ENCODE results near the gene CNN2. TPM values are rescaled to one million over a fixed set of nuclear protein-coding genes. Genes with fewer than 3 reads are reported as not detected.
"Not testable (repeated sequence)": the region's sequence is repeated elsewhere in the genome, so short reads cannot be mapped to it uniquely, and the experiment has no call there.

CNN2 gene
- total RNA-seq, 1 experiment from 2014 or later, result 495 TPM

DNA sequence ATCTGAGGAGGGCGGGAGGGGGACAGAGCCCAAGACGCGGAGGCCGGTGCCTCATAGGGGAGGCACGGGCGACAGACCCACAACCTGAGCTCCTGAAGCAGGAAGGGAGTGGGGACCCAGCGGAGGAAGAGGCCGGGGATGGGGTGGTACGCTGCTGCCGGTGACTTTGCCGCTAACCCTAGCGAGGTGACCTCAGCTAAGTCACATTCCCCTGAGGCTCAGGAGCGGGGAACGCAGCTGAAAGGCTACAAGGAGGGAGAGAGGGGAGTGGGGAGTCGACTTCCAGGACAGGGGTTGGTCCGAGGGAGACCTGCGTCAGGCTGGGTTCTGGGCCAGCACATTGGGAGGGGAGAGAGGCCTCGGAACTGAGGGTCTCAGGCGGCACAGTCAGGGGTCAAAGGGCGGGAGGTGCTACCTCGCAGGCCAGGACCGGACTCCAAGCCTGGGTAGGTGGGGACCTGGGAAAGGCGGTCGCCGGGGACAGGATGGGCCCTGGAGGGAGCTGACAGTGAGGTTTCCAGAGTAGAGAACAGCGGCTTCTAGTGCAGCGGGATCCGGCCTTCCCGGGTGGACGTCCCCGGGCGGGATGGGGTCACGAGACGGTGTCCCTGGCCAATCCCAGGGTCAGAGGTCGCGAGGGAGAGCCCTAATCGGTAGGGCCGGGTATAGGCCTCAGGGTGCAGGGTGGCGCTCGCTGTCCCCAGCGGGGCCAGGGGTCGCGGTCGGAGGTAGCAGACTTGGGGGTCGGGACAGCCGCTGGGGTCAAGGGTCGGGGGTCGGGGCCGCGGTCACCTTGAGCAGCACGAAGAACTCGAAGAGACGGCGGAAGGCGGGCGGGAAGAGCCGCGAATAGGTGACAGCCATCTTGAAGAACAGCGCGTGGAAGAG, 6.2 kb upstream of the CNN2 start:
- H3K4me3 ChIP-seq (ENCODE audit: insufficient read depth, low read depth, low read length), result peak overlapping the region; percentile 86
- H3K36me3 ChIP-seq (replicated peaks; ENCODE audit: control insufficient read depth, insufficient read depth, low read length), result no peaks in the 10 kb centered on the region; the same call in 1 of the 2 replicates
- peak; percentile 82 for DNase-seq
- no peaks in the 10 kb centered on the region for H3K27me3 ChIP-seq (ENCODE audit: control insufficient read depth, insufficient read depth, low read length)

DNA sequence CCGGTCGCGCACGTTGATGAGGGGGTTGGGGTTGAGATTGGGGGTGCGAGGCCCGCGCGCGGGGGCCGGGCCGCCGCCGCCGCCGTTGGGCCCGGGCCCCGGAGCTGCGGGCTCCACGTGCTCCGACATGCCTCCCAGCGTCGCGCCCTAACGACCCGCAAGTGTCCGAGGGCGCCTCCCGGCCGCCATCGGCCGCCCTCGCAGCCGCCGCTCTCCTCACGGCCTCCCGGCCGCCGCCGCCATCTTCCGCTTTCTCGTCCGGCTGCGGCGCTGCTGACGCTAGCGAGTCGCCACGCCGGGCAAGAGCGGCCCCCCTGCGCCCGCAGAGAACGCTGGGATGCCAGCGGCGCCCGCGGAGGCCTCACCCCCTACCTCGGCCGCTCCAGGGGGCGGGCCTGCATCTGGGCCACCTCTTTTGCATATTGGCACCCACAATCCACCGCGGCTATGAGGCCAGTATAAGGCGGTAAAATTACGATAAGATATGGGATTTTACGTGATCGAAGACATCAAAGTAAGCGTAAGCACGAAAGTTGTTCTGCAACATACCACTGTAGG, 5.5 kb upstream of the CNN2 start, which contains the start of gene TMEM259:
TSS of gene TMEM259 (minus strand) at position 256 of the 558 bp plus-strand sequence. CDS start at position 129, 127 bp downstream.
- no peaks in the 10 kb centered on the region for H3K27me3 ChIP-seq (ENCODE audit: control insufficient read depth, insufficient read depth, low read length)
- H3K4me3 ChIP-seq (ENCODE audit: insufficient read depth, low read depth, low read length), result peak within 1 kb of the TSS; percentile 86
- peak; percentile 98 for DNase-seq
- H3K36me3 ChIP-seq (replicated peaks; ENCODE audit: control insufficient read depth, insufficient read depth, low read length), result no peaks in the 10 kb centered on the region; the same call in 1 of the 2 replicates

DNA sequence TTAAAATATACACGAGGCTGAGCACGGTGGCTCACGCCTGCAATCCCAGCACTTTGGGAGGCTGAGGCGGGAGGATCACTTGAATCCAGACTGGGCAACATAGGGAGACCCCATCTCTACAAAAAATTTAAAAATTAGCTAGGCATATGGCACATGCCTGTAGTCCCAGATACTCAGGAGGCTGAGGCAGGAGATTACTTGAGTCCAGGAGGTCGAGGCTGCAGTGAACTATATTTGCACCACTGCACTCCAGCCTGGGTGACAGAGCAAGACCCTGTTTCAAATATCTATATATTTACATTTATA, 2.6 kb upstream of the CNN2 start:
- not testable (repeated sequence) for H3K36me3 ChIP-seq (replicated peaks; ENCODE audit: control insufficient read depth, insufficient read depth, low read length); DNase-seq; H3K4me3 ChIP-seq (ENCODE audit: insufficient read depth, low read depth, low read length); H3K27me3 ChIP-seq (ENCODE audit: control insufficient read depth, insufficient read depth, low read length)

DNA sequence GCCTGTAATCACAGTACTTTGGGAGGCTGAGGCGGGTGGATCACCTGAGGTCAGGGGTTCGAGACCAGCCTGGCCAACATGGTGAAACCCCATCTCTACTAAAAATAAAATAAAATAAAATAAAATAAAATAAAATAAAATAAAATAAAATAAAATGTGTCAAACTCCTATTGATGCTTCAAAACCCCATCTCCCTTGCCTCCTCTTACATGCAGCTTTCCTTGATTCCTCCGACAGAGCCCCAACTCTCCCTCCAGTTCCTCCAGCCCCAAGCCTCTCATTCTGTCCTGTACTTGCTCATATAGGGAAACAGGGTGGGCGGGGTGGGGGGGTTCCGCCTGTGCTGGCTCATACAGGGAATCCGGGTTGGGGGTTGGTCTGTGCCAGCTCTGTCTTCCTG, 1.3 kb upstream of the CNN2 start:
- H3K4me3 ChIP-seq (ENCODE audit: insufficient read depth, low read depth, low read length); H3K36me3 ChIP-seq (replicated peaks; ENCODE audit: control insufficient read depth, insufficient read depth, low read length); H3K27me3 ChIP-seq (ENCODE audit: control insufficient read depth, insufficient read depth, low read length); DNase-seq: not testable (repeated sequence)

DNA sequence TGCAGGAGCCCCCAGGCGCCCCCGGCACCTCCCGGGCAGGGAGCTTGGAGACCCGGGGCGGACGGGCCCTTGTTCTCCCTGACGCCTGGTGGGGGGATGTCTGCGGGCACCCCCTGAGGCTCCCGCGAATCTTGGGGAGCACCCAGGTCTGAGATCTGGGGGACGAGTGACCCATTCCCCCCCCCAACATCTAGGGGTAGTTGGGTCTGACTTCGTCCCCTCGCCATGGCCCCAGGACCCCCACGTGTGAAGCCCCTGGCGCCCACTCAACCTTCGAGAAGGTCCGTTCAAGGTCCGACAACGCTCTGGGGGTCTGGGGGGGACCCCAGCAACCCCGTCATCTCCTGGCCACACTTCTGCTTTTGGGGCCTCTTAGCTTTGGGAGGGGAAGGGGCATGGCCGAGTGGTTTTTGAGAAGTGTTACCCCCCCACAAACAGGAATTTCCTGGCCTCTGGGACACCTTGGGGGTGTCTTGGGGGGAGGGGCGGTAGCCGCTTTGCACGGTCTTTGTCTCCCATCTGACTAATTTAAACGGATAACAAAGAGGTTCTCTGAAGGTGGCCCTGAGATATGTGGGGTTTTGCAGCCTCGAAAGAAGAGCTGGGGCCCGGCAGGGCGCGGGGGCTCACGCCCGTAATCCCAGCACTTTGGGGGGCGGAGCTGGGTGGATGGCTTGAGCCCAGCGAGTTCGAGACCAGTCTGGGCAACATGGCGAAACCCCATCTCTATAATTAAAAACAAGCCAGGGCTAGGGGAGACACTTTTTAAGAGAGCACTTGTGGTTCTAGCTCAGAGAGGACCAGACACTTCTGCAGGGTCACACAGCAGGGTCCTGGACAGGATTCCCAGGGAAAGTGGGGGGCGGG, 608 bp downstream of the CNN2 start:
- Histone ChIP-seq H3K4me3 (ENCODE audit: insufficient read depth, low read depth, low read length) (peak overlapping the region; percentile 94), H3K36me3 (replicated peaks; ENCODE audit: control insufficient read depth, insufficient read depth, low read length) (peaks cover 2% of the 10 kb centered on the region), H3K27me3 (ENCODE audit: control insufficient read depth, insufficient read depth, low read length) (no peaks in the 10 kb centered on the region)
- DNase-seq, result no peak

DNA sequence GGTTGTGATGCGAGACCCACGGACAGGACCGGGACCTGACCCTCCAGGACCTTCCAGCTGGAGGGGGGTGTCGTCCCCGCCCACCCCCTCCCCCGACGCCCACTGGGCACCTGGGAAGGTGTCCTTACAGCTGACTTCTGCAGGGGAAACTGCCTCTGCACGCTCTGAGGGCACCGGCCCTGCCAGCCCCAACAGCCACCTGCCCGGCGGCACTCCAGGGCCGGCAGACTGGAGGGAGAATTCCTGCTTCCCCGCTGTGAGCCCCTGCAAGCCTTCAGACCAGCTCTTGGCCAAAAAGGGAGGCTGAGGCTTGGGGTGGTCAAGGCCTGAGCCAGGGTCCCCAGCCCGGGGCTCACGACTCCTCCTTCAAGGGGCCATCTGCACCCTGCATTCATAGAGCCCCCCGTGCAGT, 1.2 kb downstream of the CNN2 start:
- DNase-seq, result peak; percentile 78
- H3K27me3 ChIP-seq (ENCODE audit: control insufficient read depth, insufficient read depth, low read length), result no peaks in the 10 kb centered on the region
- peaks cover 8% of the 10 kb centered on the region for H3K36me3 ChIP-seq (replicated peaks; ENCODE audit: control insufficient read depth, insufficient read depth, low read length)
- H3K4me3 ChIP-seq (ENCODE audit: insufficient read depth, low read depth, low read length), result peak overlapping the region; percentile 94

DNA sequence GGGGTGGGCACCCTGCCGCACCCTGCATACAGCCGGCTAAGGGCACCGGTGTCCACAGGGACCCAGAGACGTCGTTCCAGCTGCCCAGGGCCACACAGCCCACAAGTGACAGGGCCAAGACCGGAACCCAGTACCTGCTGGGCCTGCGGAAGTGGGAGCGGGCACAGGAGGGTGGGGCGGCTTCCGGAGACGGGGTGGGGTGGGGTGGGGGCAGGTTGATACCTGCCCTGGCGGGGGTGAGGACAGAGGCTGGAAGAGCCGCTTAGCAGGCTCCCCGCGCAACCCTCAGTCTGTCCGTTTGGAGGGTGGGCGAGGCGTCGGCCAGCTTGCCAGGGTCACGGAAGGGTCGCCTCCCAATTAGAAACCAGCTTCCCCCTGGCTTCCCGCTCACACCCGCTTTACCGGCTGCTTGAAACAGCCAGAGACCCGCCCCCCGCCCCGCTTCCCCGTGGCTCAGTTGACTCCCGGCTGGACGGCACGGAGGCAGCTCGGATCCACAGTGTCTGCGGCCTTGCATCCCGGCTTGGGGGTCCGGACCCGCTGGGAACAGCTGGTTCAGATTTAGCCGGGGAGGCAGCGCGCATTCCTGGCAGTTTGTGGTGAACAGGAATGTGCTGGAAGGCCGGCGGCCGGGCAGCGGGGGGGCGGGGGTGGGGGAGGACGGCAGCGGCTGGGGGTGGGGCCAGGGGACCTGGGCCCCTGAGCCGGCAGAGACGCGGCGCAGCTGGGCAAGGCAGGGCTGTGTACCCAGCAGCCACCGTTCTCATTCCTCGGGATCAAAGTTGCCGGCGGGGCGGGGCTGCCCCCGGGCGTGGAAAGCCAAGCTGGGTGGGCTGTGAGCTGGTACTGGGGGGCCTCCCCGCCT, 1.9 kb downstream of the CNN2 start:
- peak; percentile 97 for DNase-seq
- Histone ChIP-seq H3K4me3 (ENCODE audit: insufficient read depth, low read depth, low read length) (peak overlapping the region; percentile 94), H3K27me3 (ENCODE audit: control insufficient read depth, insufficient read depth, low read length) (no peaks in the 10 kb centered on the region), H3K36me3 (replicated peaks; ENCODE audit: control insufficient read depth, insufficient read depth, low read length) (peaks cover 13% of the 10 kb centered on the region)

DNA sequence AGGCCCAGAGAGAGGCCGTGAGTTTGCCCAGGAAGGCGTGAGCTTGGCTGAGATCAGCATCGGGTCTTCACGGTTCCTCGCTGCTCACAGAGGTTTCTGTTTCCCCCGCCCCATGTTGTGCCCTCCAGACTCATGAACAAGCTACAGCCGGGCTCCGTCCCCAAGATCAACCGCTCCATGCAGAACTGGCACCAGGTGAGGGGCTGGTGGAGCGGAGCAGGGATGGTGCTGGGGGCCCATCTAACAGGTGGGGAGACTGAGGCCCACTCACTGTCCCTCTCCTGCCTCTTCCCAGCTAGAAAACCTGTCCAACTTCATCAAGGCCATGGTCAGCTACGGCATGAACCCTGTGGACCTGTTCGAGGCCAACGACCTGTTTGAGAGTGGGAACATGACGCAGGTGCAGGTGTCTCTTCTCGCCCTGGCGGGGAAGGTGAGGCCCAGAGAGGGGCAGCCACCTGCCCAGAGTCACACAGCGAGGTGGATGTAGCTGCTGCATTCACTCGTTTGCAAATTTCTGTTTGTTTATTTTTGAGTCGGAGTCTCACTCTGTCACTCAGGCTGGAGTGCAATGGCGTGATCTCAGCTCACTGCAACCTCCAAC, 6.0 kb downstream of the CNN2 start:
- peaks cover 24% of the 10 kb centered on the region for H3K36me3 ChIP-seq (replicated peaks; ENCODE audit: control insufficient read depth, insufficient read depth, low read length)
- DNase-seq, result no peak
- H3K27me3 ChIP-seq (ENCODE audit: control insufficient read depth, insufficient read depth, low read length), result no peaks in the 10 kb centered on the region
- no peak overlapping the region for H3K4me3 ChIP-seq (ENCODE audit: insufficient read depth, low read depth, low read length)

DNA sequence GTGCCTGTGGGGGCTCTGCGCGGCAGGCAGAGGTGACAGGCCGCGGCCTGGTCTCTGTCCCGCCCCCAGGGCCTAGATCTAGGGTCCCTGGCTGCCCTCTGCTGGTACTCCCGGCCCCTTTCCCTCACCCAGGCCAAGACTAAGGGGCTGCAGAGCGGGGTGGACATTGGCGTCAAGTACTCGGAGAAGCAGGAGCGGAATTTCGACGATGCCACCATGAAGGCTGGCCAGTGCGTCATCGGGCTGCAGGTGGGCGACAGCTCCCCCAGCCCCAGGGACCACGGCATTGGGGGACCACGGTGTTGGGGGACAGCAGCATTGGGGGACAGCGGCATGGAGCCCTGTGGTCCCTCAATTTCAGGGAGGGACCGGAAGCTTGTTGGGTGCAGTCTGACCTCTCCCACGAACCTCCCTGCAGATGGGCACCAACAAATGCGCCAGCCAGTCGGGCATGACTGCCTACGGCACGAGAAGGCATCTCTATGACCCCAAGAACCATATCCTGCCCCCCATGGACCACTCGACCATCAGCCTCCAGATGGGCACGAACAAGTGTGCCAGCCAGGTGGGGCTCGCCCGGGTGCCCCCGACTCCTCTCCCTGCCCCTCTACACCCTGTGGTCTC, 9.7 kb downstream of the CNN2 start:
- H3K36me3 ChIP-seq (replicated peaks; ENCODE audit: control insufficient read depth, insufficient read depth, low read length), result peaks cover 26% of the 10 kb centered on the region
- no peak overlapping the region for H3K4me3 ChIP-seq (ENCODE audit: insufficient read depth, low read depth, low read length)
- peak; percentile 81 for DNase-seq
- H3K27me3 ChIP-seq (ENCODE audit: control insufficient read depth, insufficient read depth, low read length), result no peaks in the 10 kb centered on the region

DNA sequence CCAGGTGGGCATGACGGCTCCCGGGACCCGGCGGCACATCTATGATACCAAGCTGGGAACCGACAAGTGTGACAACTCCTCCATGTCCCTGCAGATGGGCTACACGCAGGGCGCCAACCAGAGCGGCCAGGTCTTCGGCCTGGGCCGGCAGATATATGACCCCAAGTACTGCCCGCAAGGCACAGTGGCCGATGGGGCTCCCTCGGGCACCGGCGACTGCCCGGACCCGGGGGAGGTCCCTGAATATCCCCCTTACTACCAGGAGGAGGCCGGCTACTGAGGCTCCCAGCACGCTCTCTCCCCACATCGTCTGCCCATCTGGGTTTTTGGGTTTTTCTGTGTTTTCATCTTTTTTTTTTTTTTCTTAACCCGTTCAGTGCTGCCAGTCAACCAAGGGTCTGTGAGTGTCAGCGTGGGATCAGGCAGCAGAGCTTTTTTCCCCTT, 11.2 kb downstream of the CNN2 start:
- peaks cover 19% of the 10 kb centered on the region for H3K36me3 ChIP-seq (replicated peaks; ENCODE audit: control insufficient read depth, insufficient read depth, low read length)
- no peak overlapping the region for H3K4me3 ChIP-seq (ENCODE audit: insufficient read depth, low read depth, low read length)
- no peaks in the 10 kb centered on the region for H3K27me3 ChIP-seq (ENCODE audit: control insufficient read depth, insufficient read depth, low read length)
- no peak for DNase-seq

DNA sequence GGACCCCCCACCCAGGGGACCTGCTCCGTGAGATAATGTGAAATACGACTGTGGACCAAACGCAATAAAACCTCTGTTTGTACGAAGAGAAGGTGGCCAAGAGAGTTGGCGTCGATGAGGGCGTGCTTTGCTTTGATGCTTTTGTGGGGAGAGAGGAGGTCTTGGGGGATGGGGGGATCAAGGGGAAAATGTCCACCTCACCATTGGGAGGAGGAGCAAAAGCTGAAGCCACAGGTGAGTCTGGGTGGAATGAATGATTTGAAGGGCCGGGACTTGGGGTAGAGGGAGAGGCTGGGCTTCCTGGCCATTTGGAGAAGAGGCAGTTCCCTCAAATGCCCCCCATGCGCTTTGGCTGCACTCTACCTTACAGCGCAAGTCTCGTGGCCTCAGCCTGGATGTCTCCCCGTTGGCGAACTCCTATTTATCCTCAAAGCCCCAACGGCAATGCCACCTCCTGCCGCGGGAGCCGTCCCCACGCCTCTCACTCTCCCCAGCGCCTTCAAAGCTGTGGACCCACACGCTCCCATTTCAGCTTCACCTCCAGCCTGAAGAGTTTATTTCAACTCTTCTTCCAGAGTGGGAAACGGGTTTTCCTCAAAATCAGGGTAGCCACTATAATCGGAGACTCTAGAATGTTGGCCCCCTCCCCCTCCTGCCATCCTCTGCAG, 12.7 kb downstream of the CNN2 start:
- Histone ChIP-seq H3K36me3 (replicated peaks; ENCODE audit: control insufficient read depth, insufficient read depth, low read length) (peaks cover 13% of the 10 kb centered on the region), H3K27me3 (ENCODE audit: control insufficient read depth, insufficient read depth, low read length) (no peaks in the 10 kb centered on the region), H3K4me3 (ENCODE audit: insufficient read depth, low read depth, low read length) (peak overlapping the region; percentile 28)
- peak; percentile 67 for DNase-seq

DNA sequence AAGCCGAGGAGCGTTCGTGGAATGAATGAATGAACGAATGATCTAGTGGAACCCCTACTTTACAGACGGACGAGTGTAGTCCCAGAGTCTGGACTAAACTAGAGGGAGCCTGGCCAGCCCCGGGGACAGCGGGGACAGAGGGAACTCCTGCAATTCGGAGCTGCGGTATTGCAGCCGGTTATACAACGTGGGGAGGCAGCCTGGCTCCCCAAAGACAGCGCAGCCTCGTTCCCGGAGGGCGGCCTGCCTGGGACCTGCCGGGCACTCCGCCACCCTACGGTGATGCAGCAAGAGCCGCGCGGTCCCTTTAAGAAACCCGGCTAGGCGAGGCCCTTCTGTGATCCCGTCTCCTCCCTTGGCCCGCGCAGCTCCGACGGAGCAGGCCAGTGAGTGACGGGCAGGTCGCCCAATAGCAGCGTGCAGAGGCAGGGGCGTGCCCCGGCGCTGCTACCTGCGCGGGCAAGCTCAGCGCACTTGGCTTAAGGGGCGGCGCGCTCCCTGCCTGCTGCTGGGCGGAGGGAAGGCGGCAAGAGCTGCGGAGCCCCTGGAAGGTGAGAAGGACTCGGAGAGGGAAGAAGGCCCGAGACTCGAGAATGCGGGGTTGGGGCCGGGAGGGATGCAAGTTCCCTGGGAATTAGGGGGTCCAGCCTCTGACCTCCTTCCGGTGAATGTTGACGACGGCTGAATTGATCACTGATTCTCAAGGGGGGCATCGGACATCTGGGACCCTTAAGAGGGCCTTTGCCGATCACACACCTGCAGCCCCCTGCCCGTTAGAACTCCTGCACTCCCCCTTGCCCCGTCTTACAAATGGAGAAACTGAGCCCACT, 13.5 kb downstream of the CNN2 start, which contains the start of gene ABCA7:
TSS of gene ABCA7 (plus strand) at position 462 of the 830 bp plus-strand sequence. CDS start 1,255 bp downstream, outside the sequence.
- peak within 1 kb of the TSS; percentile 62 for H3K4me3 ChIP-seq (ENCODE audit: insufficient read depth, low read depth, low read length)
- peak; percentile 98 for DNase-seq
- peaks cover 13% of the 10 kb centered on the region for H3K36me3 ChIP-seq (replicated peaks; ENCODE audit: control insufficient read depth, insufficient read depth, low read length)
- H3K27me3 ChIP-seq (ENCODE audit: control insufficient read depth, insufficient read depth, low read length), result no peaks in the 10 kb centered on the region

Data from H7 (cell line).